Hair follicular keratinocyte (primary cell): ENCODE results near the gene HIF1AN. TPM values are rescaled to one million over a fixed set of nuclear protein-coding genes. Genes with fewer than 3 reads are reported as not detected.

Experiments
- total RNA-seq: library from RNA; depleted of rRNA; stranded (reverse); fragments of >200 nt; gene quantifications from 2 replicates; pipeline ENCODE4 v1.2.3, GENCODE V29; 2015

The HIF1AN gene
- total RNA-seq = 4.0 and 7.4 TPM in 2 replicates

DNA sequence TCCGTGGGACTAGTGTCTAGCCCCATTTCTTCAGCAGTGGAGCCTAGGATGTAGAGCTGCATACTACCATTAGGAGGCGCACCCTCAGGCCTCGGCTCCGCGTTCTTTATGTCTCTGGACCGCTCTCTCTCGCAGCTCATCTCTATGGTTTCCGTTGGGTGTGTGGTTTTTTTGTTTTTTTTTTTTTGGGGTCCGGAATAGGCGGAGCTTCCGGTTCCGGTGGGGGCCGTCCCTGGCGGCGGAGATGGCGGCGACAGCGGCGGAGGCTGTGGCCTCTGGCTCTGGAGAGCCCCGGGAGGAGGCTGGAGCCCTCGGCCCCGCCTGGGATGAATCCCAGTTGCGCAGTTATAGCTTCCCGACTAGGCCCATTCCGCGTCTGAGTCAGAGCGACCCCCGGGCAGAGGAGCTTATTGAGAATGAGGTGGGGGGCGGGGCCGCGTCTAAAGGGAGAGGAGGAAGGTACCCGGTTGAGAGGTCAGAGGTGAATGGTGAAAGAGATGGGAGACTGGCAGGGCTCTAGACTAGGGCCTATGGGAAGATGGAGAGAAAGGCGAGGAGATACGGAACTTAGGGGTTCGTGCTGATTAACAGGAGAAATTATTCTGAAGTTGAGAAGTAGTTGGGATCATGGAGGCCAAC, at the start of gene HIF1AN:
TSS of gene HIF1AN (plus strand) at position 229 of the 639 bp plus-strand sequence. CDS start at position 245, 16 bp downstream.

DNA sequence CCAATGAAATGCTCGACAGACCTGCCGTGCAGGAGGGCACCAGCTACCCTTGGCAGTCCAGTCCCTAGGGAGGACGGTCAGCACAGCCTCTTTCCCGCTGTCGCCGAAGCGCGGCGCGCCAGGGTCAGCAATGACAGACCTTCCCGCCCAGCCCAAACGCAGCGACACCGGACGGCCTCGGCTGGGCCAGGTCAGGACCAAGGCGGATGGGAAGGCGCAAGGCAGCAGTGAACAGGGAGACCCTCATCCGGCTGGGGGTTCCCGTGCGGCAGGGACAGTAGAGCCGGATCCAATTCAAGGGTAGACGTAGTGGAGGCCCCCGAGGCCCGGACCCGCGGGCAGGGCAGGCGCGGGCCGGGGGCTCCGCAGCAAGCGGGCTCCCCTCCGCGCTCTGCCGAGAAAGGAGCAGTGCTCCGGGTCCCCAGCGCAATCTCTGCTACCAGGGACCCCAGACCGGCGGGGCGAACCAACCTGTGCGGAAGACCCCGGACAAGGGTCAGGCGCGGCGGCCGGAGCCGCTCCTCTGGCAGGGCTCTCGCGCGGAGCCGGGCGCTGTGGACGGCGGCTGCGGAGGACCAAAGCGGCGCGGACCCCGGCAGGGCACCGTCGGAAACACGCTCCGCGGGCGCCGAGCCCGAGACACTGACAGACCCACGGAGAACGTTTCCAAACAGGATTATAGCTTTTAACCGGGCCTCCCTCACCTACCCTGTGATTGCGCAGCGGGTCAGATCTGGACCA, 16.3 kb upstream of the HIF1AN start, which contains the start of gene SEC31B:
TSS of gene SEC31B (minus strand) at position 551 of the 741 bp plus-strand sequence. CDS start 2,909 bp downstream, outside the sequence.

DNA sequence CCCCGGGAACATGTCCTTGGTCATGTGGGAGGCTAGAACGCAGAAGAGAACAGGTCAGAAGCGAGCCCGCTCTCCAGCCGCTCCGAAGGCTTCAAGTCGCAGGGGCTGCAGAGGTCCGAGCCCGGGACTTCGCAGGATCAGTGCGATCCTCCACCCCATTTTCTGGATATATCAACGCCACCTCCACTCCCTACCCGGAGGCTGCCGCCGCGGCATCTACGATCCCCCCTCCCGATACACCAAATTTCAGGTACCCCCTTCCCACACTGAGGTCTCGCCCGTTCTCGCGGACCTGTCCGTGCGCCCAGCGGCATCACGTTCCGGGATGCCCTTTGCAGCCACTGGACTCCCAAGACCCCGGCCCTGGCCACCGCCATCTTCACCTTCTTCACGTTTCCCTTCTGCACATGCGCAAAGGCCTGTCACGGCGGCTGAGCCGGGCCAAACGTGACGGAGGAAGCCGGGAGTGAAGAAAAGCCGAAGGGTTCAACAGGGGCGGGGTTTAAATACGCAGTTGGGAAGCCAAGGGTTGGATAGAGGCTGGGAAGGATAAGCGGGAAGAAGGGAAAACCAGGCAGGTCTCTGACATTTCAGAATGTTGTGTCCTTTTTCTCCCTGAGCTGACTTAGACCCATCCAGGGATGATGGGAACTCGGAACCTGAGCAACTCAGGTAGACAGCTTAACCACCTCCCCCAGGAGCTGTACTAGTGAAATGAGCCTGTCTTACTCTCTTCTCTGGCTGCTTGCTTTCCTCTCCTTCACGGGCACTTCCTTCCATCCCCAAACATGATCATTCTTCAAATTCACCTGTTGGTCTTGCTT, 6.1 kb upstream of the HIF1AN start, which contains the start of gene NDUFB8:
TSS of gene NDUFB8 (minus strand) at position 397 of the 824 bp plus-strand sequence. CDS start at position 377, 20 bp downstream.

Other genes starting within 250 kb of the HIF1AN start
- 68.0 and 81.5 TPM in 2 replicates for gene BLOC1S2, start 249.3 kb upstream of the HIF1AN start, total RNA-seq
- not detected in 2 replicates for gene PKD2L1, start 205.7 kb upstream of the HIF1AN start, total RNA-seq
- 545 and 638 TPM in 2 replicates for gene SCD, start 188.7 kb upstream of the HIF1AN start, total RNA-seq
- not detected in 2 replicates for gene WNT8B, start 72.9 kb upstream of the HIF1AN start, total RNA-seq
- gene SEC31B, start 16.1 kb upstream of the HIF1AN start, total RNA-seq = 0.47 and 0.61 TPM in 2 replicates
- 267 and 286 TPM in 2 replicates for gene NDUFB8, start 6.1 kb upstream of the HIF1AN start, total RNA-seq
- not detected in 2 replicates for gene PAX2, start 209.6 kb downstream of the HIF1AN start, total RNA-seq